AG04449 (cell line): ENCODE results near the gene MLF1.

ENCODE experiments used
- CTCF ChIA-PET: fragments of 350-600 bp; formaldehyde crosslinking; extraction: SDS; loops from one replicate; lab custom pipeline; 2021; ENCODE audit warnings: antibody characterized with exemption; lab: Yijun Ruan, JAX
- POLR2A ChIA-PET: fragments of 400-600, 350-600 bp; formaldehyde crosslinking; extraction: SDS; loops from one replicate; lab custom pipeline; 2020; ENCODE audit warnings: antibody characterized with exemption, inconsistent platforms; lab: Yijun Ruan, JAX
- DNase-seq: peaks from one replicate; pipeline ENCODE4 v3.0.0-alpha.2; 2010; ENCODE audit warnings: low read depth, low spot score
- H3K4me3 ChIP-seq: 2 replicates; pipeline ENCODE4 v1.5.1; 2011; ENCODE audit warnings: low read depth, mild to moderate bottlenecking, control low read depth, low read length
- TF ChIP-seq, protein P1 (sequence below): IDR thresholded peaks from one replicate; pipeline ENCODE4 v1.5.1; 2011; ENCODE audit warnings: mild to moderate bottlenecking, moderate library complexity, low read length, control low read depth, inconsistent platforms; ENCODE audit not compliant: insufficient read depth; ENCODE audit errors: missing control alignments

Gene MLF1

DNA sequence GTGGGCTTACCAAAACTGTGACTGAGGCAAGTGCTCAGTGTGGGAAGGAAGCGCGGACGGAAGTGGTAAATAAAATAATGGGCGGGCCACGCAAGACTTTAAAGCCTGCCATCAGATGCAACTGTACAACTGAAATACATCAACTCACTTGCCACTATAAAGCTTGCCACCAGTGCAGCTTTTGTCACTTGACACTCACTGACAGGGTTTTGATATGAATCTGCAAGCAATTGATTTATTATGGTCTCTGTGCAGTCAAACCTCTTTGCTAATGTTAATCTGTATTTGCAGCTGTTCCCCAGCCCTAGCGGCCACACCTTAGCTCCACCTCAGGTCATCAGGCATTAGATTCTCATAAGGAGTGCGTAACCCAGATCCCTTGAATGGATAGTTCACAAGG is 71.0 kb downstream of the MLF1 start:
- ChIA-PET CTCF (interaction anchor here (0.9 to 1.6 kb wide), 5 partner anchors 10 to 1036 kb away, joined by 3 to 7 read pairs (median 3); no protein-coding TSS in a partner anchor), POLR2A (no interaction called here)
- H3K4me3 ChIP-seq: no peak overlapping the region
- TF ChIP-seq, protein P1, sequence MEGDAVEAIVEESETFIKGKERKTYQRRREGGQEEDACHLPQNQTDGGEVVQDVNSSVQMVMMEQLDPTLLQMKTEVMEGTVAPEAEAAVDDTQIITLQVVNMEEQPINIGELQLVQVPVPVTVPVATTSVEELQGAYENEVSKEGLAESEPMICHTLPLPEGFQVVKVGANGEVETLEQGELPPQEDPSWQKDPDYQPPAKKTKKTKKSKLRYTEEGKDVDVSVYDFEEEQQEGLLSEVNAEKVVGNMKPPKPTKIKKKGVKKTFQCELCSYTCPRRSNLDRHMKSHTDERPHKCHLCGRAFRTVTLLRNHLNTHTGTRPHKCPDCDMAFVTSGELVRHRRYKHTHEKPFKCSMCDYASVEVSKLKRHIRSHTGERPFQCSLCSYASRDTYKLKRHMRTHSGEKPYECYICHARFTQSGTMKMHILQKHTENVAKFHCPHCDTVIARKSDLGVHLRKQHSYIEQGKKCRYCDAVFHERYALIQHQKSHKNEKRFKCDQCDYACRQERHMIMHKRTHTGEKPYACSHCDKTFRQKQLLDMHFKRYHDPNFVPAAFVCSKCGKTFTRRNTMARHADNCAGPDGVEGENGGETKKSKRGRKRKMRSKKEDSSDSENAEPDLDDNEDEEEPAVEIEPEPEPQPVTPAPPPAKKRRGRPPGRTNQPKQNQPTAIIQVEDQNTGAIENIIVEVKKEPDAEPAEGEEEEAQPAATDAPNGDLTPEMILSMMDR: no peak
- no peak for DNase-seq

DNA sequence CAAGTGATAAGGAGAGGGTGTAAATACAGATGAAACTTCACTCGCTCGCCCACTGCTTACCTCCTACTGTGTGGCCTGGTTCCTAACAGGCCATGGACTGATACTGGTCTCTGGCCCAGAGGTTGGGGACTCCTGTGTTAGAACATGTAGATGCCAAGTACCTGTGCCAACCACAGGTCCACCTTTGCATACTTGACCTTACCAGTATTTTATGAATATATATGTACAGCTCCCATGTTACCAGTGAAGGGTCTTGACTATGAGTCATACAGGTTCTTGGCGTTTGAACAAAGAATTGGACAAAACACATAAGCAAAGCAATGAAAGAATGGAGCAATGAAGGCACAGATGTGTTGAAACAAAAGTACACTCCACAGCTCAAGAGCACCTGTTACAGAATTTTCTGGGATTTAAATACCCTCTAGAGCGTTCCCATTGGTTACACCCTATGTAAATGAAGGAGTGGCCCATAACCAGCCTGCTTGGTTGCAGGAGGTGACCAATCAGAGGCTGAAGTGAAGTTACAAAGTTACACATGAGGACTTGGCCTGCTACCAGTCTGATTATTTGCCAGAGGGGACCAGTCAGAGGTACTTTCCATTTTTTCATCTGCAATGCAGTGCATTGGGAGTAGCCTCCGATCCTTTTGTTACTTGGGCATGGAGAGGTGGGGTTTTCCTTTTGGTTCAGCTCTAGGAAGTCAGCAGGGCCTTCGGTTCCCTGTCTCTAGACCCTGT is 71.6 kb downstream of the MLF1 start:
- no peak for DNase-seq
- TF ChIP-seq, protein P1: no peak
- ChIA-PET POLR2A (no interaction called here), CTCF (interaction anchor here (0.9 to 5.9 kb wide), 7 partner anchors 9 to 1036 kb away, joined by 3 to 103 read pairs (median 4); no protein-coding TSS in a partner anchor)
- no peak overlapping the region for H3K4me3 ChIP-seq

DNA sequence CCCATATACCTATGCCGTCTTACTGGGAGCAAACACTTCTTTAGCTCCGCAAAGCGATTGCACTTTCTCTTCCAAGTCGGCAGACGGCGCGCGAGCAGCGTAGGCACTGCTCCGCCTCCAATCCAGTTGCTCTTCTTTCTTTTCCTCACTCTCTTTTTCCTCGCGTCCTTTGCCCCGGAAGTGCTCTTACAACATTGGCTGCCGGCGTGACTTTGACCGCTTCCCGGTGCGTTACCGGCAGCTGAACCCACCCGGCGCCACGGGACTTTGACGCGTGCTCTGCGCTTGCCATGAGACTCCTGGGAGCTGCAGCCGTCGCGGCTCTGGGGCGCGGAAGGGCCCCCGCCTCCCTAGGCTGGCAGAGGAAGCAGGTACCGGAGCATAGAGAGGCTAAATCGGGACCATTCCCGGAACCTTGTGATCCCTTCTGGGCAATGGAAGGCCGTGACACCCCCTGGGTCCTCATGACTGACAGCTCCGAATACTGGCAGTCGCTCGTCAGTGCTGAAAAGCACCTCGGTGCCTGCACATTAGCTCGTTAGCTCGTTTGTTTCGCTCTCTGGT is 73.4 kb downstream of the MLF1 start, which contains the start of gene GFM1:
TSS of gene GFM1 (plus strand) at position 183 of the 564 bp plus-strand sequence. CDS start at position 291, 108 bp downstream.
- H3K4me3 ChIP-seq: peak within 1 kb of the TSS; percentile 95
- TF ChIP-seq, protein P1: peak; percentile 94
- CTCF ChIA-PET: interaction anchor here (0.7 to 5.9 kb wide), 32 partner anchors 10 to 1038 kb away, joined by 3 to 103 read pairs (median 5); partner anchors contain the start of genes MFSD1 and MLF1
- POLR2A ChIA-PET: interaction anchor here (0.5 to 1.9 kb wide), 6 partner anchors 14 to 1112 kb away, joined by 3 to 13 read pairs (median 4); partner anchors contain the start of gene MLF1
- DNase-seq: peak; percentile 75

DNA sequence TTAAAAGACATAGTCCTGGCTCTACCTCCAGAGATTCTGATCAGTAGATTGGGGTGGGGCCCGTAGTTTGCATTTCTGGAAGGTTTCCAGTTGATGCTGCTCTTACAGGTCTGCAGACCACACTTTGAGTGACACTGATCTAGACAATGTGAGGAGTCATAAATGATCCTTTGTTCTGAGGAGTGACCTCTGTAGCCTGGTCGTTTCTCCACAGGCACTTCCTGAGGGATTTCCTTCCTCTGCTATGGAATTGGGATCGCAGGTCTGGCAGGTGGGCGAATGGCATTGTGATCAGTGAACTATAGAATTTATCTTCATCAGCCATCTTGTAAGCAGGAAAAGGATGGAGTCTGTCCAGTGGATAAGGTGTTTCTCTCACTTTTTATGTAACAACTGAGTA is 78.8 kb downstream of the MLF1 start:
- CTCF ChIA-PET: interaction anchor here (1.0 to 1.1 kb wide), 2 partner anchors 9 to 23 kb away, joined by 3 to 11 read pairs; partner anchors contain the start of gene LXN
- no peak overlapping the region for H3K4me3 ChIP-seq
- DNase-seq: no peak
- POLR2A ChIA-PET: no interaction called here
- TF ChIP-seq, protein P1: no peak

DNA sequence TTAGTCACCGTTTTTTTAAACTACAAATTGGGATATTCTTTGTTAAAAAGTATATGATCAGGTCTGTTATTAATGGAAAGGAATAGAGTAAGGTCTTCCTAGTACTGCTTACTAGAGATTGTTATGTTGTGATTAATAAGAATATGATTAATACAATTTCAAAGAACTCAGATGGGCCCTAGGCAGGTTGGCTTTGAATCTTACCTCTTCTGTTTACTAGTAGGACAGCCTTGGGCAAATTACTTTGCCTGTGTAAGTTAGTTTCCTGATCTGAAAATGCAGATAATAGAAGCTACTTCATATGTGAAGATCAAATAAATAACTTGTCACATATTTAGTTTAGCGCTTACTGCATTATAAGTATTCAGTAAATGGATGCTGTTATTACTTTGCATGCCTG is 80.2 kb downstream of the MLF1 start:
- no peak overlapping the region for H3K4me3 ChIP-seq
- ChIA-PET POLR2A (no interaction called here), CTCF (interaction anchor here (1.0 to 4.0 kb wide), 6 partner anchors 9 to 140 kb away, joined by 3 to 20 read pairs (median 11); no protein-coding TSS in a partner anchor)
- TF ChIP-seq, protein P1: no peak
- DNase-seq: no peak

DNA sequence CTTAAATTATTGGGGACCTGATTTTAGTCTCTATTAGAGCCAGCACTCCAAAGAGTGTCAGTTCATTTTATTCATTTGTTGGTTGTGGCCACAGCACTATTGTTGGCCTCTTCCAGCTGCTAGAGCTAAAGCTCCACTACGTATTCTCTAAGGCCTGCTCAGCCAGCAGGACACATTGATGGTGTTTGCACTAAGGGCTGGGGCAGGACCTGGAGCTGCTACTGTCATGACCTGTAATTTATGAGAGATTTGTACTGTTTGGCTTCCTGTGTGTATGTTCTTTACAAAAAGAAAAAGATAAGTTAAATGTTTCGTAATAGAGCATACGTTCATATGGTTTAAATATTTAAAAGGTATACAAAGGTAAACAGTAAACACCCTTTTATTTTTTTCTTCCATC is 81.5 kb downstream of the MLF1 start:
- POLR2A ChIA-PET: no interaction called here
- TF ChIP-seq, protein P1: no peak
- no peak for DNase-seq
- CTCF ChIA-PET: interaction anchor here (0.6 to 4.3 kb wide), 9 partner anchors 7 to 139 kb away, joined by 3 to 23 read pairs (median 8); partner anchors contain the start of gene GFM1
- no peak overlapping the region for H3K4me3 ChIP-seq
